Left ventricle myocardium inferior (tissue), 1 donor: Measurements from ENCODE around the gene WDR13. TPM values are rescaled to one million over a fixed set of nuclear protein-coding genes. Genes with fewer than 3 reads are reported as not detected.

Experiments
- DNase-seq: peaks from one replicate; pipeline ENCODE4 v3.0.0-alpha.2; 2020
- H3K27ac ChIP-seq: fragments of 200-600 bp; replicated peaks from 2 replicates; pipeline ENCODE4 v1.8.0; 2021
- H3K27me3 ChIP-seq: fragments of 200-600 bp; 2 replicates; pipeline ENCODE4 v1.8.0; 2021; ENCODE audit warnings: low read depth
- H3K36me3 ChIP-seq: fragments of 200-600 bp; 2 replicates; pipeline ENCODE4 v1.8.0; 2021
- H3K4me1 ChIP-seq: fragments of 200-600 bp; 2 replicates; pipeline ENCODE4 v1.8.0; 2021
- H3K4me3 ChIP-seq: fragments of 200-600 bp; 2 replicates; pipeline ENCODE4 v1.8.0; 2021; ENCODE audit warnings: mild to moderate bottlenecking, moderate library complexity
- H3K9me3 ChIP-seq: fragments of 200-600 bp; replicated peaks from 2 replicates; pipeline ENCODE4 v1.8.0; 2021
- CTCF ChIP-seq: fragments of 200-600 bp; IDR thresholded peaks from 2 replicates; pipeline ENCODE4 v1.8.0; 2021; ENCODE audit warnings: antibody characterized with exemption, mild to moderate bottlenecking, borderline replicate concordance
- intact Hi-C: fragments of 100-400 bp; cut with micrococcal nuclease; formaldehyde crosslinking; loops from one replicate; pipeline ENCODE4 v1.11.0; 2022
- total RNA-seq: library from RNA; stranded (reverse); fragmentation: NEBNext Ultra II Directional; extraction: Animal tissue kit (Norgen Biotek cat#: 25700); gene quantifications from one replicate; pipeline ENCODE4 v1.2.1, GENCODE V29; 2021
- donor health status: DM: no; HTN: yes; CAD: no; lungs with severe emphysema.

The WDR13 gene
- total RNA-seq, 1 donor from 2014 or later = 137 TPM

- peaks cover 42% of the 10 kb centered on the region for H3K36me3 ChIP-seq
- H3K27ac ChIP-seq = no peak overlapping the region
- intact Hi-C loops = no loop called here
- H3K4me1 ChIP-seq = no peaks in the 10 kb centered on the region
- no peak overlapping the region for H3K4me3 ChIP-seq
- no peaks in the 10 kb centered on the region for H3K9me3 ChIP-seq
- TF ChIP-seq CTCF = no peak
- no peaks in the 10 kb centered on the region for H3K27me3 ChIP-seq
- DNase-seq = no peak
Measured at GRCh38 chrX:48606091-48606490, 8.8 kb downstream of the WDR13 start.

GRCh38 chrX:48611703-48612102 is 14.4 kb downstream of the WDR13 start:
- H3K36me3 ChIP-seq = no peaks in the 10 kb centered on the region
- no peaks in the 10 kb centered on the region for H3K9me3 ChIP-seq
- TF ChIP-seq CTCF = no peak
- H3K27ac ChIP-seq = no peak overlapping the region
- H3K4me3 ChIP-seq = no peak overlapping the region
- DNase-seq = no peak
- intact Hi-C loops = no loop called here
- no peaks in the 10 kb centered on the region for H3K4me1 ChIP-seq
- no peaks in the 10 kb centered on the region for H3K27me3 ChIP-seq

GRCh38 chrX:48613502-48614160 is 16.3 kb downstream of the WDR13 start:
- H3K27me3 ChIP-seq = no peaks in the 10 kb centered on the region
- H3K4me1 ChIP-seq = no peaks in the 10 kb centered on the region
- no peak overlapping the region for H3K27ac ChIP-seq
- TF ChIP-seq CTCF = no peak
- intact Hi-C loops = no loop called here
- H3K4me3 ChIP-seq = no peak overlapping the region
- H3K36me3 ChIP-seq = no peaks in the 10 kb centered on the region
- no peak for DNase-seq
- H3K9me3 ChIP-seq = no peaks in the 10 kb centered on the region

GRCh38 chrX:48616576-48616975 is 19.3 kb downstream of the WDR13 start:
- Histone ChIP-seq H3K27ac (no peak overlapping the region), H3K9me3 (no peaks in the 10 kb centered on the region), H3K36me3 (no peaks in the 10 kb centered on the region), H3K4me3 (no peak overlapping the region), H3K4me1 (no peaks in the 10 kb centered on the region), H3K27me3 (no peaks in the 10 kb centered on the region)
- DNase-seq = no peak
- no peak for TF ChIP-seq CTCF
- intact Hi-C loops = no loop called here

- Histone ChIP-seq H3K4me3 (no peak overlapping the region), H3K4me1 (no peaks in the 10 kb centered on the region), H3K9me3 (no peaks in the 10 kb centered on the region), H3K27ac (no peak overlapping the region), H3K27me3 (no peaks in the 10 kb centered on the region), H3K36me3 (no peaks in the 10 kb centered on the region)
- intact Hi-C loops = no loop called here
- DNase-seq = no peak
- no peak for TF ChIP-seq CTCF
Measured at GRCh38 chrX:48617542-48618340, 20.4 kb downstream of the WDR13 start.
